ENCODE data around the gene DGKI.

Gene DGKI

GRCh38 chr7:137585591-137585990 lies 261.2 kb downstream of the DGKI start:
- ATAC-seq: no peak

GRCh38 chr7:137583172-137583571 lies 263.6 kb downstream of the DGKI start:
- no peak for ATAC-seq

- ATAC-seq: no peak
Observed at GRCh38 chr7:137579913-137580640, 266.7 kb downstream of the DGKI start.

GRCh38 chr7:137578541-137578940 lies 268.2 kb downstream of the DGKI start:
- no peak for ATAC-seq

GRCh38 chr7:137577184-137577583 lies 269.6 kb downstream of the DGKI start:
- no peak for ATAC-seq

- no peak for ATAC-seq
Observed at GRCh38 chr7:137576481-137576880, 270.3 kb downstream of the DGKI start.

- ATAC-seq: no peak
Observed at GRCh38 chr7:137574812-137575211, 272.0 kb downstream of the DGKI start.

GRCh38 chr7:137572056-137572784 lies 274.6 kb downstream of the DGKI start:
- ATAC-seq: no peak

GRCh38 chr7:137564677-137565076 lies 282.1 kb downstream of the DGKI start:
- no peak for ATAC-seq

GRCh38 chr7:137563981-137564380 lies 282.8 kb downstream of the DGKI start:
- ATAC-seq: no peak

GRCh38 chr7:137547485-137547884 lies 299.3 kb downstream of the DGKI start:
- no peak for ATAC-seq

- ATAC-seq: no peak
Observed at GRCh38 chr7:137546671-137547070, 300.1 kb downstream of the DGKI start.

GRCh38 chr7:137546009-137546408 lies 300.8 kb downstream of the DGKI start:
- no peak for ATAC-seq

GRCh38 chr7:137545059-137545716 lies 301.6 kb downstream of the DGKI start:
- ATAC-seq: no peak

GRCh38 chr7:137544453-137545058 lies 302.2 kb downstream of the DGKI start:
- no peak for ATAC-seq

GRCh38 chr7:137539111-137539715 lies 307.6 kb downstream of the DGKI start:
- ATAC-seq: no peak

GRCh38 chr7:137538361-137538762 lies 308.4 kb downstream of the DGKI start:
- ATAC-seq: no peak

GRCh38 chr7:137535579-137535978 lies 311.2 kb downstream of the DGKI start:
- no peak for ATAC-seq

- ATAC-seq: no peak
Observed at GRCh38 chr7:137531671-137532070, 315.1 kb downstream of the DGKI start.

- no peak for ATAC-seq
Observed at GRCh38 chr7:137527634-137528033, 319.1 kb downstream of the DGKI start.

GRCh38 chr7:137523171-137523570 lies 323.6 kb downstream of the DGKI start:
- no peak for ATAC-seq

GRCh38 chr7:137521451-137521850 lies 325.3 kb downstream of the DGKI start:
- ATAC-seq: no peak

- no peak for ATAC-seq
Observed at GRCh38 chr7:137519947-137520346, 326.8 kb downstream of the DGKI start.
